IMR-90 (cell line): ENCODE results near the gene UBR4. TPM values are rescaled to one million over a fixed set of nuclear protein-coding genes. Genes with fewer than 3 reads are reported as not detected.

Experiments
- ATAC-seq: fragments of 200-7000 bp; cut with Tn5 transposase; 2 replicates; pipeline ENCODE4 v1.9.1; 2020; ENCODE audit warnings: low read depth, mild to moderate bottlenecking, moderate library complexity
- BruUV-seq: library from RNA; stranded (reverse); fragments of 400-500 nt; replicated peaks from 2 replicates; lab custom pipeline; 2021; lab: Mats Ljungman, UMichigan
- CTCF ChIA-PET: fragments of 300-600 bp; formaldehyde crosslinking; extraction: SDS; loops from one replicate; lab custom pipeline; 2021; ENCODE audit warnings: antibody characterized with exemption; lab: Yijun Ruan, JAX
- POLR2A ChIA-PET: fragments of 300-600 bp; sonication (Branson Sonifier 250); formaldehyde crosslinking; loops from one replicate; lab custom pipeline; 2022; ENCODE audit warnings: antibody characterized with exemption; ENCODE audit not compliant: unreplicated experiment; lab: Charles Lee
- DNase-seq: peaks from one replicate; pipeline ENCODE4 v3.0.0; 2013
- H2AFZ ChIP-seq: replicated peaks from 2 replicates; pipeline ENCODE3; 2013; ENCODE audit warnings: low read length, mild to moderate bottlenecking; ENCODE audit not compliant: poor library complexity
- H2AK5ac ChIP-seq: 2 replicates; pipeline ENCODE4 v1.6.1; 2013; ENCODE audit warnings: low read depth, low read length, inconsistent platforms
- H2AK9ac ChIP-seq: replicated peaks from 2 replicates; pipeline ENCODE3; 2013; ENCODE audit warnings: mild to moderate bottlenecking, low read depth, low read length, moderate library complexity; ENCODE audit not compliant: poor library complexity
- H2BK120ac ChIP-seq: 2 replicates; pipeline ENCODE4 v1.6.1; 2013; ENCODE audit warnings: low read depth, low read length, inconsistent platforms
- H2BK15ac ChIP-seq: 3 replicates; pipeline ENCODE4 v1.6.1; 2013; ENCODE audit warnings: low read depth, low read length, inconsistent platforms
- H2BK20ac ChIP-seq: 2 replicates; pipeline ENCODE4 v1.6.1; 2013; ENCODE audit warnings: low read depth, mild to moderate bottlenecking, inconsistent platforms, low read length, moderate library complexity
- H2BK5ac ChIP-seq: 2 replicates; pipeline ENCODE4 v1.6.1; 2013; ENCODE audit warnings: mild to moderate bottlenecking, low read depth, low read length, inconsistent platforms; ENCODE audit not compliant: poor library complexity, severe bottlenecking
- H3K14ac ChIP-seq: replicated peaks from 2 replicates; pipeline ENCODE4 v1.6.1; 2013; ENCODE audit warnings: low read depth, low read length, inconsistent platforms
- H3K18ac ChIP-seq: 2 replicates; pipeline ENCODE4 v1.6.1; 2013; ENCODE audit warnings: low read depth, low read length, control low read depth
- H3K23ac ChIP-seq: 2 replicates; pipeline ENCODE4 v1.6.1; 2013; ENCODE audit warnings: low read depth, low read length, inconsistent platforms
- H3K27ac ChIP-seq: 2 replicates; pipeline ENCODE4 v1.5.1; 2013; ENCODE audit warnings: mild to moderate bottlenecking, control low read depth, low read length; ENCODE audit not compliant: insufficient read depth
- H3K27me3 ChIP-seq: 2 replicates; pipeline ENCODE4 v1.6.1; 2013; ENCODE audit warnings: low read length; ENCODE audit not compliant: control insufficient read depth, insufficient read depth
- H3K36me3 ChIP-seq: 2 replicates; pipeline ENCODE4 v1.6.1; 2013; ENCODE audit warnings: low read length, mixed read lengths; ENCODE audit not compliant: control insufficient read depth, insufficient read depth
- H3K4ac ChIP-seq: 2 replicates; pipeline ENCODE4 v1.6.1; 2013; ENCODE audit warnings: low read depth, low read length, inconsistent platforms
- H3K4me1 ChIP-seq: 2 replicates; pipeline ENCODE4 v1.6.1; 2013; ENCODE audit warnings: low read length, mixed read lengths; ENCODE audit not compliant: control insufficient read depth, insufficient read depth
- H3K4me2 ChIP-seq: 2 replicates; pipeline ENCODE4 v1.6.1; 2013; ENCODE audit warnings: low read depth, mild to moderate bottlenecking, control low read depth, low read length, moderate library complexity
- H3K4me3 ChIP-seq: 2 replicates; pipeline ENCODE4 v1.5.1; 2013; ENCODE audit warnings: low read depth, mild to moderate bottlenecking, control low read depth, low read length, moderate library complexity; ENCODE audit not compliant: insufficient read depth
- H3K56ac ChIP-seq: 2 replicates; pipeline ENCODE4 v1.6.1; 2013; ENCODE audit warnings: low read length, inconsistent platforms; ENCODE audit not compliant: insufficient read depth; ENCODE audit errors: extremely low read depth
- H3K79me1 ChIP-seq, 2 experiments: 2 replicates each; pipeline ENCODE4 v1.6.1; 2013; ENCODE audit warnings: low read length in 2 of 2, inconsistent platforms in 1 of 2, low read depth in 1 of 2
- H3K9ac ChIP-seq: 2 replicates; pipeline ENCODE4 v1.6.1; 2013; ENCODE audit warnings: low read depth, low read length, control low read depth
- H3K9me1 ChIP-seq: 2 replicates; pipeline ENCODE4 v1.6.1; 2013; ENCODE audit warnings: low read length, inconsistent platforms; ENCODE audit not compliant: insufficient read depth
- H3K9me3 ChIP-seq: 2 replicates; pipeline ENCODE4 v1.6.1; 2013; ENCODE audit warnings: low read length; ENCODE audit not compliant: control insufficient read depth, insufficient read depth
- H4K20me1 ChIP-seq: 2 replicates; pipeline ENCODE4 v1.6.1; 2013; ENCODE audit warnings: low read length, inconsistent platforms; ENCODE audit not compliant: insufficient read depth
- H4K5ac ChIP-seq: 2 replicates; pipeline ENCODE4 v1.6.1; 2013; ENCODE audit warnings: mild to moderate bottlenecking, low read depth, low read length, control low read depth
- H4K8ac ChIP-seq, 2 experiments: 2 replicates each; pipeline ENCODE4 v1.6.1; 2013; ENCODE audit warnings: low read depth in 2 of 2, low read length in 2 of 2, control low read depth in 1 of 2, inconsistent platforms in 1 of 2
- H4K91ac ChIP-seq: 2 replicates; pipeline ENCODE4 v1.6.1; 2013; ENCODE audit warnings: low read depth, low read length, inconsistent platforms; ENCODE audit not compliant: insufficient read depth
- BHLHE40 ChIP-seq: fragments of 150-350 bp; IDR thresholded peaks from 2 replicates; pipeline ENCODE4 v1.6.1; 2016; ENCODE audit warnings: mild to moderate bottlenecking, low read depth, low read length
- CEBPB ChIP-seq: IDR thresholded peaks from 2 replicates; pipeline ENCODE4 v1.6.1; 2012; ENCODE audit warnings: low read depth, low read length, improper control_type of control experiment
- CHD1 ChIP-seq: IDR thresholded peaks from 2 replicates; pipeline ENCODE4 v1.6.1; 2012; ENCODE audit warnings: low read depth, low read length, improper control_type of control experiment
- CTCF ChIP-seq: conservative IDR thresholded peaks from 2 replicates; pipeline ENCODE4 v1.5.1; 2012; ENCODE audit warnings: mild to moderate bottlenecking, low read depth, low read length, improper control_type of control experiment
- ELK1 ChIP-seq: fragments of 150-350 bp; IDR thresholded peaks from 2 replicates; pipeline ENCODE4 v1.6.1; 2016; ENCODE audit warnings: low read depth, mild to moderate bottlenecking, low read length, moderate library complexity, borderline replicate concordance
- FOS ChIP-seq: fragments of 150-350 bp; IDR thresholded peaks from 2 replicates; pipeline ENCODE4 v1.6.1; 2016; ENCODE audit warnings: low read depth, low read length
- MAZ ChIP-seq: IDR thresholded peaks from 2 replicates; pipeline ENCODE4 v1.6.1; 2012; ENCODE audit warnings: low read depth, mild to moderate bottlenecking, low read length, improper control_type of control experiment, moderate library complexity, borderline replicate concordance
- MXI1 ChIP-seq: IDR thresholded peaks from 2 replicates; pipeline ENCODE4 v1.6.1; 2012; ENCODE audit warnings: low read depth, mild to moderate bottlenecking, low read length, moderate library complexity, borderline replicate concordance
- NFE2L2 ChIP-seq: fragments of 150-350 bp; IDR thresholded peaks from 2 replicates; pipeline ENCODE4 v1.6.1; 2016; ENCODE audit warnings: low read depth, mild to moderate bottlenecking, low read length
- POLR2A ChIP-seq: IDR thresholded peaks from 2 replicates; pipeline ENCODE4 v1.6.1; 2012; ENCODE audit warnings: mild to moderate bottlenecking, low read depth, low read length
- RAD21 ChIP-seq: IDR thresholded peaks from 2 replicates; pipeline ENCODE4 v1.6.1; 2012; ENCODE audit warnings: low read length, improper control_type of control experiment
- RCOR1 ChIP-seq: IDR thresholded peaks from 2 replicates; pipeline ENCODE4 v1.6.1; 2012; ENCODE audit warnings: mild to moderate bottlenecking, low read length, improper control_type of control experiment; ENCODE audit not compliant: insufficient replicate concordance
- SMC3 ChIP-seq: fragments of 150-350 bp; IDR thresholded peaks from 2 replicates; pipeline ENCODE4 v1.6.1; 2016; ENCODE audit warnings: low read depth, mild to moderate bottlenecking, antibody characterized with exemption, low read length, moderate library complexity
- WGBS, 2 experiments: methylation state at CpG; one replicate each; pipeline versions ENCODE4 v1.1.5 to v1.1.7; 2013; ENCODE audit warnings: missing lambda C conversion rate in 2 of 2; ENCODE audit not compliant: insufficient read length in 1 of 2; ENCODE audit errors: extremely low coverage in 2 of 2; 5-methylcytosine and 5-hydroxymethylcytosine counted together
- dilution Hi-C: fragments of 300-500 bp; cut with HindIII; formaldehyde crosslinking; loops from one replicate; pipeline ENCODE4 v1.14.3; 2018; ENCODE audit warnings: low sequenced_read_pairs; ENCODE audit not compliant: unreplicated experiment
- in situ Hi-C: fragments of 300-500 bp; cut with MboI; formaldehyde crosslinking; loops from 3 replicates; pipeline ENCODE4 v1.14.3; 2019; ENCODE audit warnings: low sequenced_read_pairs, inconsistent platforms, mixed read lengths
- intact Hi-C: fragments of 100-400 bp; cut with micrococcal nuclease; formaldehyde crosslinking; loops from 2 replicates; pipeline ENCODE4 v1.10.0; 2022
- polyA plus RNA-seq, 3 experiments: library from polyadenylated mRNA; depleted of rRNA; stranded (reverse); fragments of >200 nt; gene quantifications; 2 replicates each; pipeline ENCODE4 v1.2.3, GENCODE V29; 2012; ENCODE audit warnings: low replicate concordance in 1 of 3
- total RNA-seq: library from RNA; depleted of rRNA; stranded (reverse); fragments of >200 nt; gene quantifications from 2 replicates; pipeline ENCODE4 v1.2.3, GENCODE V29; 2012
- TF ChIP-seq, protein P1 (sequence below): fragments of 150-350 bp; IDR thresholded peaks from 2 replicates; pipeline ENCODE4 v1.6.1; 2017; ENCODE audit warnings: mild to moderate bottlenecking, antibody characterized with exemption, low read length, low read depth

The UBR4 gene
- total and polyA plus RNA-seq, 2 of the 4 experiments (the other 2 are of a cell fraction): 87.8 to 121 TPM

DNA sequence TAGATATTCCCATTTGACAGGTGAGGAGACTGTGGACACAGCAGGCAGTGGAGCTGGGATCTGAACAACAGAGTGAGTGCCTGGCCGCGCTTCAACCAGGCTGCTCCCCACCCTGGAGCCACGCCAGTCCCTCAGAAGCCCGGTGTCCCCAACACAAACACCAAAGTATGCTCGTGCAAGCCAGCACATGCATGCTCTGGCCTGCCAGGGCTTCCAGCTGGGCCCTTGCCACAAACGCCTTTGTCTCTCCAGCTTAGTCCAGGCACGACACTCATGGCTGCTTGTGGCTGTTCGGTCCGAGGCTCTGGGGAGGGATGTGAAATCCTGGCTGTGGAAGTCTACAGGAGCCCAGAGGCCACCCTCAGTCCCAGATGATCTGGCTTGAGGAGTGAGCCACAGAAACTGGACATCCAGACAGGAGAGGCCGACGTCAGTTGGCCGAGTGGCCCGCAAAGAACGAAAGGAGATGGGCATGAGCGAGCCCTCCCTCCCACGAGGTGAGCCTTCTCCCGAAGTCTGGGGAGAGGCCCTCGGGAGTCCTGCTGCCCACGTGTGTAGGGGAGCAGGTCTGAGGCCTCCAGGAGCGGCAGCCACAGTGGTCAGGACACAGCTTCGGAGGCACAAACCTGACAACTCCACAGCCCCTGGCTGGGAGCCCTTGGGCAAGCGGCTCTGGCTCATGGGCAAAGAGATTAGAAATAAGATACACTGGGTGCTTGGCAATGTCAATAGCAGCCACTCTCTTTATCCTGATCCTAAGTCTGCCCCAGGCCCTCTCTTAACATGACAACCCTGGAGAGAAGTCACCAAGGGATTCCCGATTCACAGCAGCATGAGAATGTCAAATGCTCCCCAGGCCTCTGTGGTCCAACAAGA lies 136.5 kb downstream of the UBR4 start:
- H2AK5ac ChIP-seq: no peak overlapping the region
- H3K27ac ChIP-seq: no peak overlapping the region
- in situ Hi-C loops: no loop called here
- H4K91ac ChIP-seq: no peak overlapping the region
- ATAC-seq: no peak
- H2BK20ac ChIP-seq: no peak overlapping the region
- H3K27me3 ChIP-seq: no peaks in the 10 kb centered on the region
- no peak overlapping the region for H3K14ac ChIP-seq
- no peaks in the 10 kb centered on the region for H3K4me1 ChIP-seq
- H3K4me2 ChIP-seq: no peak overlapping the region
- no peak overlapping the region for H2BK120ac ChIP-seq
- H2BK5ac ChIP-seq: no peak overlapping the region
- H3K4ac ChIP-seq: no peak overlapping the region
- H2AFZ ChIP-seq: no peak overlapping the region
- peaks cover 58% of the 10 kb centered on the region for H3K36me3 ChIP-seq
- H3K9me3 ChIP-seq: no peaks in the 10 kb centered on the region
- H4K8ac ChIP-seq: no peak overlapping the region
- H4K5ac ChIP-seq: no peak overlapping the region
- peaks cover 6% of the 10 kb centered on the region for H4K20me1 ChIP-seq
- 80% methylated on average over 10 of the region's 23 CpGs; no CpG with 5 or more reads in 1 of the 2 experiments for WGBS, 2 experiments
- H3K9me1 ChIP-seq: peaks cover 2% of the 10 kb centered on the region; the same call in 1 of the 2 replicates
- ChIA-PET POLR2A (no interaction called here), CTCF (interaction anchor here (1.1 kb wide), 1 partner anchor 167 kb away, joined by 3 read pairs; no protein-coding TSS in a partner anchor)
- H3K79me1 ChIP-seq: peaks cover 9 to 10% of the 10 kb centered on the region in 2 experiments
- no peak overlapping the region for H3K23ac ChIP-seq
- DNase-seq: no peak
- no peak overlapping the region for H3K9ac ChIP-seq
- no TSS peak for BruUV-seq
- intact Hi-C loops: loop anchor here (5.0 kb wide), 1 partner anchor 121 kb away; no protein-coding TSS in a partner anchor
- TF ChIP-seq FOS (no peak), RCOR1 (no peak), CHD1 (no peak), MXI1 (no peak), ELK1 (no peak), RAD21 (no peak), CTCF (no peak), NFE2L2 (no peak), POLR2A (no peak), SMC3 (no peak), CEBPB (no peak), MAZ (no peak), BHLHE40 (no peak)
- TF ChIP-seq, protein P1, sequence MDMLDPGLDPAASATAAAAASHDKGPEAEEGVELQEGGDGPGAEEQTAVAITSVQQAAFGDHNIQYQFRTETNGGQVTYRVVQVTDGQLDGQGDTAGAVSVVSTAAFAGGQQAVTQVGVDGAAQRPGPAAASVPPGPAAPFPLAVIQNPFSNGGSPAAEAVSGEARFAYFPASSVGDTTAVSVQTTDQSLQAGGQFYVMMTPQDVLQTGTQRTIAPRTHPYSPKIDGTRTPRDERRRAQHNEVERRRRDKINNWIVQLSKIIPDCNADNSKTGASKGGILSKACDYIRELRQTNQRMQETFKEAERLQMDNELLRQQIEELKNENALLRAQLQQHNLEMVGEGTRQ: no peak
- no peak overlapping the region for H3K4me3 ChIP-seq
- H2BK15ac ChIP-seq: no peak overlapping the region
- H3K18ac ChIP-seq: no peak overlapping the region
- dilution Hi-C loops: no loop called here
- H2AK9ac ChIP-seq: no peak overlapping the region
- no peak overlapping the region for H3K56ac ChIP-seq
